K562 (cell line): Measurements from ENCODE around the gene SDF4. TPM values are rescaled to one million over a fixed set of nuclear protein-coding genes. Genes with fewer than 3 reads are reported as not detected.
A peak's percentile ranks its signal among the peaks of the same experiment; 100 is the strongest.

ENCODE experiments used
- ATAC-seq: fragments of 200-7000 bp; cut with Tn5 transposase; 3 replicates; pipeline ENCODE4 v1.9.1; 2020; ENCODE audit warnings: moderate library complexity
- BruUV-seq: library from RNA; stranded (reverse); fragments of 400-500 nt; replicated peaks from 2 replicates; lab custom pipeline; 2021; lab: Mats Ljungman, UMichigan
- CTCF ChIA-PET: fragments of 300-600 bp; formaldehyde crosslinking; extraction: SDS; loops from one replicate; lab custom pipeline; 2021; ENCODE audit warnings: low intra/inter-chr PET ratio; lab: Yijun Ruan, JAX
- POLR2A ChIA-PET: fragments of 300-600, 350-650 bp; sonication (Branson Sonifier 250); formaldehyde crosslinking; extraction: SDS; loops from one replicate; lab custom pipeline; 2021; ENCODE audit warnings: antibody characterized with exemption, inconsistent platforms; lab: Yijun Ruan, JAX
- DNase-seq, 4 experiments: peaks; one replicate each; pipeline versions ENCODE4 v3.0.0 to v3.0.0-alpha.2; 2011 to 2018; ENCODE audit warnings: low spot score in 3 of 4, mixed read lengths in 3 of 4; ENCODE audit errors: extremely low read depth in 1 of 4
- FAIRE-seq: peaks from 2 replicates; lab custom pipeline; 2011; peaks lifted over from hg19 to GRCh38; lab: Jason Lieb, UNC
- H2AFZ ChIP-seq: 2 replicates; pipeline ENCODE4 v1.6.0; 2011; ENCODE audit warnings: low read depth, low read length, control low read depth, inconsistent platforms
- H3K27ac ChIP-seq: fragments of 200-600 bp; 3 replicates; pipeline ENCODE4 v1.8.0; 2011; ENCODE audit warnings: low read depth, mild to moderate bottlenecking, control low read depth, inconsistent platforms, low read length, moderate library complexity, mixed read lengths; ENCODE audit errors: extremely low read depth
- H3K27me3 ChIP-seq, 2 experiments: fragments of 300-600 bp in 1 of 2; 2 replicates in 1 of 2; 3 replicates in 1 of 2; pipeline versions ENCODE4 v1.6.0 to v1.8.0; 2011; ENCODE audit warnings: inconsistent platforms in 2 of 2, low read length in 2 of 2, mild to moderate bottlenecking in 1 of 2, mixed read lengths in 1 of 2, moderate library complexity in 1 of 2; ENCODE audit not compliant: control insufficient read depth in 2 of 2, insufficient read depth in 2 of 2
- H3K36me3 ChIP-seq: fragments of 300-600 bp; 3 replicates; pipeline ENCODE4 v1.8.0; 2011; ENCODE audit warnings: mild to moderate bottlenecking, low read length, inconsistent platforms; ENCODE audit not compliant: control insufficient read depth, insufficient read depth
- H3K4me1 ChIP-seq, 2 experiments: fragments of 200-600 bp in 1 of 2; replicated peaks in 1 of 2; 2 replicates in 1 of 2; 3 replicates in 1 of 2; pipeline versions ENCODE4 v1.5.1 to v1.8.0; 2011; ENCODE audit warnings: inconsistent platforms in 2 of 2, low read length in 2 of 2, mild to moderate bottlenecking in 1 of 2, mixed read lengths in 1 of 2, moderate library complexity in 1 of 2; ENCODE audit not compliant: control insufficient read depth in 2 of 2, insufficient read depth in 2 of 2
- H3K4me2 ChIP-seq: 2 replicates; pipeline ENCODE4 v1.6.1; 2011; ENCODE audit warnings: low read length, control low read depth, inconsistent platforms, mixed read lengths; ENCODE audit not compliant: insufficient read depth
- H3K4me3 ChIP-seq: fragments of 200-600 bp; sonication (generic), shearing (Covaris generic); 2 replicates; pipeline ENCODE4 v1.5.1; 2016; ENCODE audit warnings: control low read depth, inconsistent platforms
- H3K79me2 ChIP-seq: fragments of 200-600 bp; 3 replicates; pipeline ENCODE4 v1.8.0; 2011; ENCODE audit warnings: low read length, inconsistent platforms; ENCODE audit not compliant: control insufficient read depth, insufficient read depth
- H3K9ac ChIP-seq, 2 experiments: 2 replicates each; pipeline versions ENCODE4 v1.6.0 to v1.6.1; 2011; ENCODE audit warnings: low read depth in 2 of 2, low read length in 2 of 2, control low read depth in 1 of 2, inconsistent platforms in 1 of 2, mild to moderate bottlenecking in 1 of 2, mixed read lengths in 1 of 2; ENCODE audit not compliant: insufficient read depth in 1 of 2
- H3K9me1 ChIP-seq: one replicate; pipeline ENCODE4 v1.6.0; 2011; ENCODE audit warnings: inconsistent platforms, mild to moderate bottlenecking, low read length, moderate library complexity; ENCODE audit not compliant: control insufficient read depth, insufficient read depth
- H3K9me3 ChIP-seq: replicated peaks from 2 replicates; pipeline ENCODE4 v1.5.1; 2011; ENCODE audit warnings: low read depth, low read length, inconsistent platforms; ENCODE audit not compliant: control insufficient read depth, insufficient read depth
- H4K20me1 ChIP-seq: replicated peaks from 2 replicates; pipeline ENCODE4 v1.6.1; 2011; ENCODE audit warnings: low read length, inconsistent platforms, mixed read lengths; ENCODE audit not compliant: control insufficient read depth, insufficient read depth
- C11orf30 ChIP-seq: fragments of 450-650 bp; IDR thresholded peaks from 2 replicates; pipeline ENCODE4 v1.6.1; 2016; ENCODE audit warnings: low read depth, mild to moderate bottlenecking
- CTBP1 ChIP-seq: fragments of 450-650 bp; IDR thresholded peaks from 2 replicates; pipeline ENCODE4 v1.6.1; 2016; ENCODE audit warnings: borderline replicate concordance
- HCFC1 ChIP-seq: IDR thresholded peaks from 2 replicates; pipeline ENCODE4 v1.6.1; 2012; ENCODE audit warnings: low read depth, low read length, improper control_type of control experiment
- NFE2 ChIP-seq: IDR thresholded peaks from 2 replicates; pipeline ENCODE4 v1.6.1; 2014; ENCODE audit warnings: antibody characterized with exemption, low read depth
- REST ChIP-seq, 2 experiments: fragments of 450-650 bp; formaldehyde crosslinking in 1 of 2; IDR thresholded peaks; 2 replicates each; pipeline versions ENCODE4 v1.4.0 to v1.6.1; 2014 to 2020; ENCODE audit warnings: mild to moderate bottlenecking in 2 of 2, borderline replicate concordance in 1 of 2, low read depth in 1 of 2
- SMAD1 ChIP-seq: fragments of 150-350 bp; IDR thresholded peaks from 2 replicates; pipeline ENCODE4 v1.6.1; 2014; ENCODE audit warnings: low read length, low read depth; ENCODE audit not compliant: partially characterized antibody
- TSC22D4 ChIP-seq: fragments of 450-650 bp; IDR thresholded peaks from 2 replicates; pipeline ENCODE4 v1.6.1; 2016; ENCODE audit warnings: missing genetic modification characterization, missing biosample characterization, control low read depth
- ZNF124 ChIP-seq: sonication (generic); formaldehyde crosslinking; IDR thresholded peaks from 2 replicates; pipeline ENCODE4 v1.8.1; 2022; ENCODE audit warnings: missing genetic modification reagents
- ZNF224 ChIP-seq: sonication (generic); formaldehyde crosslinking; IDR thresholded peaks from 2 replicates; pipeline ENCODE4 v1.8.0; 2022; ENCODE audit warnings: mild to moderate bottlenecking, missing genetic modification reagents
- ZNF274 ChIP-seq: IDR thresholded peaks from 2 replicates; pipeline ENCODE4 v1.6.1; 2011; ENCODE audit warnings: low read depth, mild to moderate bottlenecking, low read length, moderate library complexity, borderline replicate concordance
- ZNF551 ChIP-seq: fragments of 250-450 bp; sonication (Bioruptor Pico); IDR thresholded peaks from 2 replicates; pipeline ENCODE4 v1.5.0; 2021; ENCODE audit warnings: mild to moderate bottlenecking, moderate library complexity
- ZNF695 ChIP-seq: fragments of 450-650 bp; formaldehyde crosslinking; IDR thresholded peaks from 2 replicates; pipeline ENCODE4 v1.4.0; 2020; ENCODE audit warnings: mild to moderate bottlenecking, moderate library complexity
- ZNF75A ChIP-seq: fragments of 450-650 bp; formaldehyde crosslinking; IDR thresholded peaks from 2 replicates; pipeline ENCODE4 v1.4.0; 2020; ENCODE audit warnings: mild to moderate bottlenecking
- ZNF764 ChIP-seq: fragments of 250-450 bp; sonication (Bioruptor Pico); IDR thresholded peaks from 2 replicates; pipeline ENCODE4 v1.4.0; 2020; ENCODE audit warnings: low read depth, mild to moderate bottlenecking, moderate library complexity
- WGBS: fragments of 100-300 bp; shearing (Covaris generic); methylation state at CpG from one replicate; pipeline ENCODE4 v1.1.6; 2016; ENCODE audit warnings: low coverage, mixed read lengths; ENCODE audit not compliant: insufficient coverage; ENCODE audit errors: missing lambda C conversion rate; 5-methylcytosine and 5-hydroxymethylcytosine counted together
- in situ Hi-C: fragments of 300-500 bp; cut with MboI; formaldehyde crosslinking; loops from 4 replicates; pipeline ENCODE4 v1.15.0; 2018; ENCODE audit warnings: inconsistent platforms, mixed read lengths
- intact Hi-C: fragments of 100-400 bp; cut with micrococcal nuclease; formaldehyde crosslinking; loops from 2 replicates; pipeline ENCODE4 v1.14.2; 2022
- polyA plus RNA-seq, 8 experiments: library from polyadenylated mRNA; depleted of rRNA in 4 of 8; stranded (reverse) in 5 of 8; unstranded in 3 of 8; fragments of >200 nt; fragmentation: Nextera tagmentation in 2 of 8; fragmentation: Illumina TruSeq in 1 of 8; extraction: Ambion mirVana in 2 of 8; extraction: Trizol in 1 of 8; gene quantifications; 2 replicates each; pipeline versions ENCODE4 v1.2.1 to v1.2.3, GENCODE V29; 2011 to 2014; ENCODE audit warnings: inconsistent platforms in 1 of 8, missing spikeins in 1 of 8
- total RNA-seq, 7 experiments: library from RNA; depleted of rRNA in 6 of 7; stranded (reverse); fragments of >200 nt in 6 of 7; fragmentation: Illumina TruSeq in 2 of 7; extraction: Trizol in 2 of 7; gene quantifications; 2 replicates each; pipeline versions ENCODE4 v1.2.1 to v1.2.3, GENCODE V29; 2011 to 2021; ENCODE audit warnings: low replicate concordance in 1 of 7

SDF4 gene
- total and polyA plus RNA-seq, 9 of the 15 experiments (the other 6 are each of a cell fraction or from before 2014, with no cell fraction given), result 0.35 to 160 (median 65.2) TPM

GRCh38 chr1:1200876-1201810 is 30.7 kb downstream of the SDF4 start:
- Histone ChIP-seq H3K9ac (peak overlapping the region; percentile 66 to 90; a peak in 3 of 4 replicates), H3K27ac (peak overlapping the region; percentile 75; the same call in 2 of the 3 replicates), H3K4me2 (peak overlapping the region; percentile 54), H3K9me1 (no peaks in the 10 kb centered on the region), H3K9me3 (no peaks in the 10 kb centered on the region), H3K36me3 (no peaks in the 10 kb centered on the region), H4K20me1 (no peaks in the 10 kb centered on the region), H3K27me3 (no peaks in the 10 kb centered on the region; a peak in 1 of 5 replicates), H3K4me1 (peaks cover 0 to 86% of the 10 kb centered on the region in 2 experiments; a peak in 4 of 5 replicates), H3K79me2 (no peaks in the 10 kb centered on the region), H2AFZ (peak overlapping the region; percentile 70), H3K4me3 (peak overlapping the region; percentile 51)
- in situ Hi-C loops (no loop called here), intact Hi-C loops (no loop called here)
- BruUV-seq, result no TSS peak
- FAIRE-seq, result no peak
- CTCF ChIA-PET, result no interaction called here
- peak; percentile 79 to 98 (median 94) for DNase-seq
- peak; percentile 82 for ATAC-seq
- WGBS, result under 1% methylated on average over 44 of the region's 109 CpGs
- POLR2A ChIA-PET, result interaction anchor here (0.9 kb wide), 1 partner anchor 11 kb away, joined by 3 read pairs; no protein-coding TSS in a partner anchor
- TF ChIP-seq TSC22D4 (tag), result no peak
- TF ChIP-seq SMAD1, result no peak
- TF ChIP-seq ZNF274, result no peak
- TF ChIP-seq C11orf30, result no peak
- TF ChIP-seq HCFC1, result no peak
- no peak for TF ChIP-seq ZNF764
- TF ChIP-seq ZNF124 (CRISPR knock-in tag), result no peak
- TF ChIP-seq REST (IDR thresholded peaks at IDR 0.05; ENCODE audit: borderline replicate concordance), result no peak
- no peak; the same call in 1 of the 2 replicates for TF ChIP-seq REST (CRISPR knock-in tag; IDR thresholded peaks at IDR 0.05; ENCODE audit: low read depth)
- no peak for TF ChIP-seq ZNF695
- TF ChIP-seq ZNF551 (CRISPR knock-in tag), result no peak
- TF ChIP-seq NFE2, result peak; percentile 66
- no peak for TF ChIP-seq ZNF224 (CRISPR knock-in tag)
- TF ChIP-seq ZNF75A (CRISPR knock-in tag), result no peak
- TF ChIP-seq CTBP1, result peak; percentile 85
